Activated CD8-positive, alpha-beta memory T cell treated with anti-CD3 and anti-CD28 coated beads for 36 hours (primary cell): ENCODE results near the gene CMC1. TPM values are rescaled to one million over a fixed set of nuclear protein-coding genes. Genes with fewer than 3 reads are reported as not detected.

Experiments
- CTCF ChIA-PET: fragments of 350-600 bp; sonication (Branson Sonifier 250); formaldehyde crosslinking; loops from one replicate; lab custom pipeline; 2021; ENCODE audit warnings: antibody characterized with exemption; lab: Charles Lee
- POLR2A ChIA-PET: fragments of 350-600 bp; sonication (Branson Sonifier 250); formaldehyde crosslinking; loops from one replicate; lab custom pipeline; 2021; ENCODE audit warnings: antibody characterized with exemption; lab: Charles Lee
- total RNA-seq, 2 experiments: library from RNA; stranded (reverse); gene quantifications; one replicate each; pipeline ENCODE4 v1.2.3, GENCODE V29; 2021

The CMC1 gene
- total RNA-seq, 2 experiments from 2014 or later = 31.3 to 32.8 TPM

GRCh38 chr3:28291577-28291976 lies 50.2 kb downstream of the CMC1 start:
- CTCF ChIA-PET = interaction anchor here (0.8 to 1.4 kb wide), 2 partner anchors 570 to 579 kb away, joined by 3 to 4 read pairs; partner anchors contain the start of gene EOMES
- POLR2A ChIA-PET = interaction anchor here (1.0 kb wide), 1 partner anchor 572 kb away, joined by 3 read pairs; no protein-coding TSS in a partner anchor

- POLR2A ChIA-PET = interaction anchor here (0.6 to 1.3 kb wide), 4 partner anchors 550 to 575 kb away, joined by 3 to 9 read pairs (median 3); no protein-coding TSS in a partner anchor
- CTCF ChIA-PET = no interaction called here
These were observed 51.2 kb downstream of the CMC1 start for GRCh38 chr3:28292622-28293021.

- POLR2A ChIA-PET = interaction anchor here (0.5 kb wide), 1 partner anchor 343 kb away, joined by 4 read pairs; no protein-coding TSS in a partner anchor
These were observed 53.4 kb downstream of the CMC1 start for GRCh38 chr3:28294667-28295413.

GRCh38 chr3:28295898-28296490 lies 54.6 kb downstream of the CMC1 start:
- ChIA-PET POLR2A (interaction anchor here (0.7 to 0.9 kb wide), 2 partner anchors 577 to 584 kb away, joined by 3 read pairs; no protein-coding TSS in a partner anchor), CTCF (no interaction called here)

More at GRCh38 chr3:28294667-28295413, 53.4 kb downstream of the CMC1 start:
- CTCF ChIA-PET = interaction anchor here (0.6 to 0.8 kb wide), 2 partner anchors 573 to 583 kb away, joined by 3 to 4 read pairs; partner anchors contain the start of gene EOMES

GRCh38 chr3:28299705-28300104 lies 58.3 kb downstream of the CMC1 start:
- CTCF ChIA-PET = no interaction called here

GRCh38 chr3:28300345-28300962 lies 59.0 kb downstream of the CMC1 start:
- ChIA-PET CTCF (no interaction called here), POLR2A (no interaction called here)

More at GRCh38 chr3:28299705-28300104, 58.3 kb downstream of the CMC1 start:
- POLR2A ChIA-PET = no interaction called here

- ChIA-PET CTCF (no interaction called here), POLR2A (no interaction called here)
These were observed 60.3 kb downstream of the CMC1 start for GRCh38 chr3:28301688-28302087.

- POLR2A ChIA-PET = interaction anchor here (0.7 kb wide), 1 partner anchor 466 kb away, joined by 3 read pairs; no protein-coding TSS in a partner anchor
- CTCF ChIA-PET = no interaction called here
These were observed 66.8 kb downstream of the CMC1 start for GRCh38 chr3:28308196-28308595.

GRCh38 chr3:28315711-28316110 lies 74.3 kb downstream of the CMC1 start:
- POLR2A ChIA-PET = no interaction called here
- CTCF ChIA-PET = no interaction called here

- ChIA-PET POLR2A (no interaction called here), CTCF (no interaction called here)
These were observed 74.8 kb downstream of the CMC1 start for GRCh38 chr3:28316226-28316625.

GRCh38 chr3:28317438-28318022 lies 76.1 kb downstream of the CMC1 start:
- POLR2A ChIA-PET = no interaction called here
- CTCF ChIA-PET = interaction anchor here (0.5 to 0.9 kb wide), 3 partner anchors 606 to 844 kb away, joined by 4 to 5 read pairs (median 4); no protein-coding TSS in a partner anchor

- ChIA-PET CTCF (interaction anchor here (1.3 kb wide), 1 partner anchor 601 kb away, joined by 4 read pairs; no protein-coding TSS in a partner anchor), POLR2A (interaction anchor here (0.6 kb wide), 1 partner anchor 600 kb away, joined by 5 read pairs; no protein-coding TSS in a partner anchor)
These were observed 79.6 kb downstream of the CMC1 start for GRCh38 chr3:28320981-28321380.

GRCh38 chr3:28322464-28322863 lies 81.0 kb downstream of the CMC1 start:
- CTCF ChIA-PET = interaction anchor here (1.3 kb wide), 1 partner anchor 602 kb away, joined by 4 read pairs; no protein-coding TSS in a partner anchor
- POLR2A ChIA-PET = no interaction called here

GRCh38 chr3:28326458-28326926 lies 85.1 kb downstream of the CMC1 start:
- ChIA-PET CTCF (interaction anchor here (2.2 to 3.7 kb wide), 2 partner anchors 605 to 614 kb away, joined by 11 to 28 read pairs; partner anchors contain the start of gene EOMES), POLR2A (interaction anchor here (0.6 to 2.2 kb wide), 7 partner anchors 22 to 734 kb away, joined by 3 to 12 read pairs (median 8); partner anchors contain the start of genes AZI2 and ZCWPW2)

GRCh38 chr3:28328188-28329151 lies 87.1 kb downstream of the CMC1 start:
- CTCF ChIA-PET = interaction anchor here (0.9 to 3.7 kb wide), 6 partner anchors 20 to 616 kb away, joined by 3 to 28 read pairs (median 4); partner anchors contain the start of genes AZI2, EOMES and ZCWPW2
- POLR2A ChIA-PET = interaction anchor here (2.2 kb wide), 1 partner anchor 609 kb away, joined by 8 read pairs; no protein-coding TSS in a partner anchor

- ChIA-PET CTCF (no interaction called here), POLR2A (no interaction called here)
These were observed 93.1 kb downstream of the CMC1 start for GRCh38 chr3:28334552-28334951.

GRCh38 chr3:28335246-28335645 lies 93.8 kb downstream of the CMC1 start:
- ChIA-PET POLR2A (no interaction called here), CTCF (no interaction called here)
